Retinal pigment epithelial cell (primary cell): ENCODE data around the gene DPP6.

ENCODE experiments used
- DNase-seq: peaks from one replicate; pipeline ENCODE4 v3.0.0-alpha.2; 2010; ENCODE audit warnings: low read depth
- H3K4me3 ChIP-seq: 2 replicates; pipeline ENCODE4 v1.5.1; 2011; ENCODE audit warnings: mild to moderate bottlenecking, low read length, control low read depth, moderate library complexity
- CTCF ChIP-seq: conservative IDR thresholded peaks from 2 replicates; pipeline ENCODE4 v1.5.1; 2011; ENCODE audit warnings: low read depth, low read length, control low read depth, inconsistent platforms

DPP6 gene

DNA sequence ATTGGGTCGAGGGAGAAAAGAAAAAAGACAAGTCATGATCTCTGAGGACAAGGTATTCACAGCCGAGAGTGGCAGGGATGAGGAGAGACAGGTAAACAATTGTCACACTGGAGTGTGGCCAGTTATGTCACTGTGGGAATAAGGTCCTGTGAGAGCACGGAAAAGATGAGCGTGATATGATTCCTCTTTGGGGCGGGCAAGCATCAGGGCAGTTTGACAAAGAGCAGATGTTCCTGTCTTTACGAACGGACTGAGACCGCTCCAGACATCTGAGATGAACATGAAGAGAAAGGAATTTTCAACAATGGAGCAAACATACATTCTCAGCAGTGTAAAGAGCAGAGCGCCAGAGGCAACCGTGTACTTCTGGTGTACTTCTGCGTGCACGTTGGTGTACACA, 278.1 kb downstream of the DPP6 start:
- H3K4me3 ChIP-seq = no peak overlapping the region
- DNase-seq = no peak
- TF ChIP-seq CTCF = no peak

- TF ChIP-seq CTCF = no peak
- no peak overlapping the region for H3K4me3 ChIP-seq
- DNase-seq = no peak
These were observed 280.8 kb downstream of the DPP6 start for GRCh38 chr7:154332811-154333580.

- DNase-seq = no peak
These were observed 284.1 kb downstream of the DPP6 start for GRCh38 chr7:154336295-154336694.

DNA sequence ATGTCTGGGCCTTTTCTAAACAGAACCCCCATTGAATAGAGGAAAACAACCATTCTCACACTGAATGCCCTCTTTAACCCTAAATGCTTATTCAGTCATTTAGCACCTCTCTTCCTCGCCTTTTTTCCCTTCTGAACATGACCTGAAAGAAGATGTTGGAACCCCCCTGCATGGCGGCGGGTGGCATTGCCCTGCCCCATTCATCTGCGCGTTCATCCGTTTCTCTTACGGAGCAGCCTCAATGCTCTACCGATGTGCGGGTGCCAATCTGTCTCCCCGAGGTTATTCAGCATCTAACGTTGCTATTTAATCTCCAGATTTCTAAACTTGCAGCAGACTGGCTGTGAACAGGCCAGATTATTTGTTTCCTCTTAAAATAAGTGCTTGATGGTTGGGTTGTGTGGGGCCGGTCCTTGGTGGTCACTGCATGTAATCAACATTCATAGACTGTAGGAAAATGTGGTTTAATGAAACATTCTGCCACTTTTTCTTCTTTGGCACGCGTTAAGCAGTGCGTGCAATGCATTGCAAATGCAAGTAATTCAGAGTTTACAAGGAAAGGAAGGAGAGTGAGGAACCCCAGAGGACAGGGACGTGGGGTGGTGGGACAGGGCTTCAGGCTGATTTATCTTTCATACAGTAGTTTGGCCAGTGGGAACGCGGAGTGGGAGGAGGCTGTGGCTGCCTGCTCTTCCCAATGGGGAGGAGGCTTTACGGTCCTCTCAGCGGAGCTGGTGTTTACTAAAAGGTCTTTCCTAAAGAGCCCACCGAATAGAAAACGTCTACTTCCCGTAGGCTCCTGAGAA, 286.7 kb downstream of the DPP6 start:
- H3K4me3 ChIP-seq = no peak overlapping the region
- no peak for DNase-seq
- no peak for TF ChIP-seq CTCF

More at GRCh38 chr7:154336295-154336694, 284.1 kb downstream of the DPP6 start:
- TF ChIP-seq CTCF = no peak
- H3K4me3 ChIP-seq = no peak overlapping the region

DNA sequence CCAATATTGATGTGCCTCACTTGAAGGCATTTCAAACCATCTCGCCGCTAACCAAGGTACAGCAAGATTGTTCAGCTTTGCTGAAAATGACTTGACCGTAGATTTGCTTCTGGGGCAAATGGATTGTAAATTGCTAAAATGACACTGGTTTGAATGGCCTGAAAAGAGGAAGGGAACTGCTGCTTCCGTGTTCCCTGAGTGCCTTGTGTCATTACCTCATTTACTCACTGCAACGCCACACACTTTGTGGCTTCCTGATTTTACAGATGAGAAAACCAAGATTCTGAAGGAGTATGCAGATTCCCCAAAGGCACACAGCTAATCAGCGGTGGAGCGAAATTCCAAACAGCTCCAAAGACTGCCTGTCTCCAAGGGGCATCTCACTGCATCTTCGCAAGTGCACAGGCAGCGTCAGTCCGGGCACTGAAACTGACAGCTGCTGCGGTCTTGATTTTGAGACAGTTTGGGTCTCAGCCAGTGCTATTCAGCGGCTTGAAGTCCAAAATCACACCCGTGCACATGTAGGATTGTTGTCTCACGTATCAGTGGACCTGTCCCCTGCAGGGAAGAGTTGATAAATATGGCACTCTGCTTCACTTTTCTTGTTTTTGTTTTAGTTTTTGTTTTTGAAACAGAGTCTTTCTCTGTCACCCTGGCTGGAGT, 290.9 kb downstream of the DPP6 start:
- DNase-seq = no peak
- TF ChIP-seq CTCF = no peak
- H3K4me3 ChIP-seq = no peak overlapping the region

DNA sequence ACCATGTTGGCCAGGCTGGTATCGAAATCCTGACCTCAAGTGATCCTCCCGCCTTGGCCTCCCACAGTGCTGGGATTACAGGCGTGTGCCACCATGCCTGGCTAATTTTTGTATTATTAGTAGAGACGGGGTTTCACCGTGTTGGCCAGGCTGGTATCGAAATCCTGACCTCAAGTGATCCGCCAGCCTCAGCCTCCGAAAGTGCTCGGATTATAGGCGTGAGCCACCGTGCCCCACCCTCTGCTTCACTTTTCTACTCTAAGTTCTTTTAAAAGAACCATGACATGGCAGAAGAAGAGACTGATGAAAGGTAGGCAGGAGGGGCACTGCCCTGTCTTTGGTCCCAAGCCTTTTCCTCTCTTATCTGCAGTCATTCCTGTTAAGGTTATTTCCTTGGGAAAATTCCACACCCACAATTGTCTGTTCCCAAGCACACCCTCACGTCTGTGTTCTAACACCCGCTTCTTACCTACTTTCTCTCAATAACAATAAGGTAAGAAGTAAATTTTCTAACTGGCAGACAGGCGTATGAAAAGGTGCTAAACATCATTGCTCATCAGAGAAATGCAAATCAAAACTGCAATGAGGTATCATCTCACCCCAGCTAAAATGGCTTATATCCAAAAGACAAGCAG, 291.7 kb downstream of the DPP6 start:
- DNase-seq = no peak
- no peak for TF ChIP-seq CTCF
- no peak overlapping the region for H3K4me3 ChIP-seq
